GM12892 (cell line): ENCODE results near the gene GAD1.

Experiments
- POLR2A ChIP-seq: IDR thresholded peaks from 2 replicates; pipeline ENCODE4 v1.6.1; 2011; ENCODE audit warnings: low read depth, low read length, control low read depth
- POLR2AphosphoS5 ChIP-seq: IDR thresholded peaks from 2 replicates; pipeline ENCODE4 v1.6.1; 2011; ENCODE audit warnings: low read depth, low read length, control low read depth
- TAF1 ChIP-seq: IDR thresholded peaks from 2 replicates; pipeline ENCODE4 v1.6.1; 2011; ENCODE audit warnings: low read depth, mild to moderate bottlenecking, control low read depth, low read length, borderline replicate concordance

DNA sequence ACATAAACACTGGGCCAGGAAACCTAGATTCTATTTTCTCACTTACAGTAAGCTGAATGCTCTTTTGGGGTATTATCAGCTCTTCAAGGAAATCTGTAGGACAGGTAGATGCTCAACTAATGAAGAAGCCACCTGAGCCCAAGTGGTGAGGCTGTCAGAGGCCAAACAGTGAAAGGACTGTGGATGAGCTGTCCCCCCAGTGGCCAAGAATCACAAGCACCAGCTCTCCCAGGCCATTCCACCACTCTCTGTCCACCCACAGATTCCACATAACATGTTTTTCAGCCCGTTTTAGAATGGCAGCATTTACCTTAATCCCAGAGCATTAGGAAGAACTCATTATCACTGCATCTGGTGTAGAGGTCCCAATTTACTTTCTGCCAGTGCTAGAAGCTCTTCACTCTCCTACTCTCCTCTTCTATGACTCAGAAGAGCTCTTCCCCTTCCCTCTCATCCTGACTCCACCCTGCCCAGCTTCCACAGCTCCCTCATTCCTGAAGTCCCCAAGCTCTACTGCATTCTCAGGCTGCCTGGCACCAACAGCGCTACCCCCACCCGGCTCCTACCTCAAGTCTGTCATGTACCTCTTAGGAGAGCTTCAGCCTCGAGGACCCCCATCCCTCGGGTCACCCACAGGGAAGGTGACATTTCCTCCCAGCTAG is 68.6 kb downstream of the GAD1 start:
- no peak for TF ChIP-seq POLR2A
- no peak for TF ChIP-seq TAF1
- no peak for TF ChIP-seq POLR2AphosphoS5
